GM18873 (cell line): Measurements from ENCODE around the gene LTA4H.

Experiments
- ATAC-seq: cut with Tn5 transposase; IDR thresholded peaks from one replicate; pipeline ENCODE4 v1.9.1; 2021; ENCODE audit warnings: mild to moderate bottlenecking, moderate library complexity, moderate number of reproducible peaks; ENCODE audit not compliant: unreplicated experiment, low FRiP score

The LTA4H gene

GRCh38 chr12:96060041-96060440 lies 24.7 kb upstream of the LTA4H start:
- ATAC-seq = no peak

- no peak for ATAC-seq
Observed at GRCh38 chr12:96057986-96058553, 22.7 kb upstream of the LTA4H start.

DNA sequence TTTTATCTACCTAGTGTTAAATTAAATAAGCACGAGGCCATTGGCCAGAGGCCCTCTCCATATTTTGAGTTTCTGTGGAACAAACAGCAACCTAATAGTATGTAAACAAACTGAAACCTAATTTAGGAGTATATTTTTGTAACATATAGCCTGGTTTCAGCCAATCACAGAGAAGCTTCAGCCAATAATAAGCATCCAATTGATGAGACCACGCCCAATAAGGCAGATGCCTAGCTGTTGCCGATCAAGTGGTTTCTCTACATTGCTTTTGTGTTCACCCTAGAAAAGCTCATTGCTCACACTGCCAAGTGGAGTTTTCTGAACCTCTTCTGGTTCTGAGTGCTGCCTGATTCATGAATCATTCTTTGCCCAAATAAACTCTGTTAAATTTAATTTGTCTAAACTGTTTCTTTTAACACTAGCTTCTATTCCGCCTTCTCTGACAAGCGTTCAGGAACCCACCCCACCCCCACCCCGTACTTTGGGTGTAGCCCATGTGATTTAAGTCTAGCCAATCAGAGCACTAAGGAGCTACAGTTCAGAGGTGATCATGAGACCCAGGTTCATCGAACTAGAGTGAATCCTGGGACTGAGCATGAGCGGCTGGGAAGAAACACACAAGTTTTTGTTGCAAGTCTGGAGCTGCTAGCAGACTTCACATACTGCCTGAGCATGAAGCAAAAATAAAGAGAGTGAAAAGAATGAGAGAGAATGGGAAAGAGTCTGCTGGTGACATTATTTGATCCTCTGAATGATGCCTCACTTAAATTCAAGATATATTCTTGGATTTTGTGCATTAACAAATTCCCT lies 21.5 kb upstream of the LTA4H start:
- no peak for ATAC-seq

- ATAC-seq = no peak
Observed at GRCh38 chr12:96054244-96054610, 18.8 kb upstream of the LTA4H start.

DNA sequence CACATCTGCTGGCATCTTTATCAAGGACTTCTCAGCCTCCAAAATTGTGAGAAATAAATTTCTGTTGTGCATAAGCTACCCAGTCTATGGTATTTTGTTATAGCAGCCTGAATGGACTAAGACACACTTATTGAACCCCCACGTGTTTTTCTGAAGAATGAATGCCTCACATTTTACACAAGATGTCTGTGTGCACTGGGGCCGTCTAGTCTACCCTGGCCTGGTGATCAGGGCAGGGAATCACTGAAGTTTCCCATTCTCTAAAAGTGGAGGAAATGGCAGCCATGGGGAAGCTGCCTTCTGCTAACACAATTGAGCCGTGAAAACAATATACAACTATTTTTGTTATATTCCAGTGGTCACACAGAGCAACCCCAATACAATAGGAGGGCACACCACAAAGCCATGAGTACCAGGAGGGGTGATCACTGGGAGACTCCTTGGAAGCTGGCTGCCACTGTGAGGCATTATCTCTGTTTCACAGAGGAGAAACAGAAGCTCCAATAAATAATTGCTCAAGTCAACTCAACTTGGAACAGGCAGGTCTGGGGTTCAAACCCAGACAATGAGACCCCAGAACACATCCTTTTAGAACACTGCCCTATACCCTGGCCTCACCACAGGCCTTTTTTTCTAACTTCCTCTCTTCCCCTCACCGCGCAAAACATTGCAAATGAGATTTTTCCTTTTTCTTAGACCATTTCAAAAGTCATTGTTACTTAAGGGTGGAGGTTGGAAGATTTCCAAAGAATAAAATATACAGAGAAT lies 18.3 kb upstream of the LTA4H start:
- ATAC-seq = no peak

GRCh38 chr12:96051756-96052485 lies 16.5 kb upstream of the LTA4H start:
- ATAC-seq = no peak

- no peak for ATAC-seq
Observed at GRCh38 chr12:96050139-96050538, 14.8 kb upstream of the LTA4H start.

GRCh38 chr12:96049101-96049500 lies 13.7 kb upstream of the LTA4H start:
- no peak for ATAC-seq

DNA sequence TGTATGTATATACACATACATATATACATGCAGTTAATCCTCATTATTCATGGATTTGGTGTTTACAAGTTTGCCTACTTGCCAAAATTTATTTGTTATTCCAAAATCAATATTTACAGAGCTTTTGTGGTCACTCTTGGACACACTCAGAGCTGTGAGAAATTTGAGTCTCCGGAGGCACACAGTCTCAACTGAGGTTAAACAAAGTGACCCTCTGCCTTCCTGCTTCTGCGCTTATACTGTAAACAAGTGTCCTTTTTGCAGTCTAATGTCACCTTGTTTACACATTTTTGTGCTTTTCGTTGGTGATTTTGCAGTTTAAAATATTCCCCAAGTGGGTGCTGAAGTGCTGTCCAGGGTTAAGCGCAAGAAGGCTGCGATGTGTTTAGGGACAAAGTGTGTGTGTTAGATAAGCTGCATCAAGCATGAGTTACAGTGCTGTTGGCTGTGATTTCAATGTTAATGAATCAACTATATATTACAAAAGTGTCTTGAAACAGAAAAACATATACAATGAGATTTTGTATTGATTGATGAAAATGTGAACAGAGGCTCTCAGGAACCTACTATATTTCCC lies 13.1 kb upstream of the LTA4H start:
- ATAC-seq = no peak

GRCh38 chr12:96047229-96048211 lies 12.1 kb upstream of the LTA4H start:
- ATAC-seq = no peak

GRCh38 chr12:96046543-96047228 lies 11.3 kb upstream of the LTA4H start:
- no peak for ATAC-seq

DNA sequence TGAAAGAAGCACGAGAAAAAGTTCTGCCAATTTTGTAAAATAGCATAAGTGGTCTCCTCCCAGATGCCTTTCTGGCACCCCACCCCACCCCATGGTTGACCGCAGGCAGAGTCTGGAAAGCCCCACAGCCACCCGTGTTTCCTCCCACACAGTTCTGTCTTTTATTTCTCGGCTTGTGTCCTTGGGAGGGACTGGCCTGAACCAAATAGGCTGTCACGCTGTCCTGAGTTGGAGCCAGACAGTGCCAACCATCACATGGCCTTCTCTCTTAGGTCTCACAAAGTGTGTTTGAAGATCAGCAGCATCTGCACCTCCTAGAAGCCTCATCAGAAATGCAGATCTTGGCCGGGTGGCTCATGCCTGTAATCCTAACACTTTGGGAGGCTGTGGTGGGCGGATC lies 10.2 kb upstream of the LTA4H start:
- ATAC-seq = no peak

DNA sequence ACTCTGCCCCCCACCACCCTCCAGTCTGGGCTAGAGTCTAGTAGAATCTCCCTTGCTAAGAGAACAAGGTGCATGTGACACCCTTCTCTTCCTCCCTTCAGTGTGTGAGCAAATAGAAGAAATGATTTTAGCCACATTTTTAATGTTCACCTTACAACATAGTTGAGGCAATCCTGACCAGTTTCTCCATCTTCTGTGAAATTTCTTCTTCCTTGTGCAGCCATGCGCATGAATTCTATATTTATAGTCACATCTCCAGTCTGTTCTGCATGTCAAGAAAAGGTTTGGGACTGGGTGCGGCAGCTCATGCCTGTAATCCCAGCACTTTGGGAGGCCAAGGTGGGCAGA lies 9.5 kb upstream of the LTA4H start:
- ATAC-seq = no peak

- ATAC-seq = no peak
Observed at GRCh38 chr12:96044017-96044942, 8.9 kb upstream of the LTA4H start.

GRCh38 chr12:96041181-96041580 lies 5.8 kb upstream of the LTA4H start:
- no peak for ATAC-seq

- no peak for ATAC-seq
Observed at GRCh38 chr12:96040305-96041133, 5.1 kb upstream of the LTA4H start.

- ATAC-seq = no peak
Observed at GRCh38 chr12:96039516-96039915, 4.1 kb upstream of the LTA4H start.
